Uterus (tissue), 4 donors: ENCODE data around the gene TH. TPM values are rescaled to one million over a fixed set of nuclear protein-coding genes. Genes with fewer than 3 reads are reported as not detected.

Experiments used
- DNase-seq, 2 donors: peaks; one replicate each; pipeline ENCODE4 v3.0.0-alpha.2; 2019 to 2020
- H3K27ac ChIP-seq, 2 donors: fragments of 200-600 bp; sonication (generic); 1 replicate in 1 of 2; 2 replicates in 1 of 2; pipeline ENCODE4 v1.5.1; 2016 to 2018
- H3K27me3 ChIP-seq, 2 donors: fragments of 200-600 bp; sonication (generic); one replicate each; pipeline ENCODE4 v1.5.1; 2018 to 2019; ENCODE audit warnings: control low read depth in 1 of 2
- H3K36me3 ChIP-seq, 2 donors: fragments of 200-600 bp; sonication (generic); one replicate each; pipeline ENCODE4 v1.5.1; 2019; ENCODE audit warnings: control low read depth in 1 of 2
- H3K4me1 ChIP-seq, 2 donors: fragments of 200-600 bp; sonication (generic); one replicate each; pipeline ENCODE4 v1.5.1; 2018 to 2019; ENCODE audit warnings: control low read depth in 1 of 2
- H3K4me3 ChIP-seq, 2 donors: fragments of 200-600 bp; sonication (generic); 1 replicate in 1 of 2; 2 replicates in 1 of 2; pipeline ENCODE4 v1.5.1; 2018 to 2019; ENCODE audit warnings: mild to moderate bottlenecking in 1 of 2
- H3K9me3 ChIP-seq, 2 donors: fragments of 200-600 bp; sonication (generic); one replicate each; pipeline ENCODE4 v1.5.1; 2019; ENCODE audit warnings: control low read depth in 1 of 2
- CTCF ChIP-seq, 4 experiments: fragments of 200-600 bp in 2 of 4; fragments of 450-650 bp in 2 of 4; sonication (generic) in 2 of 4; IDR thresholded peaks; one replicate each; pipeline ENCODE4 v1.5.1; 2016 to 2019; ENCODE audit warnings: antibody characterized with exemption in 4 of 4, mild to moderate bottlenecking in 2 of 4, moderate library complexity in 1 of 4
- POLR2A ChIP-seq, 2 donors: fragments of 450-650 bp; IDR thresholded peaks; one replicate each; pipeline ENCODE4 v1.6.1; 2016; ENCODE audit warnings: antibody characterized with exemption in 2 of 2, mild to moderate bottlenecking in 1 of 2, moderate library complexity in 1 of 2
- intact Hi-C: fragments of 100-400 bp; cut with DNase I; formaldehyde crosslinking; loops from one replicate; pipeline ENCODE4 v1.15.1; 2023; ENCODE audit warnings: low total_unique reads
- total RNA-seq, 4 donors: library from RNA; depleted of rRNA in 3 of 4; stranded (reverse); fragments of >200 nt in 3 of 4; gene quantifications; one replicate each; pipeline versions ENCODE4 v1.1.0 to v1.2.4, GENCODE V29; 2014 to 2023
- donor health status: DM: yes; HTN: yes; CAD: no.

Gene TH
- total RNA-seq, 4 donors from 2014 or later, result 0.37 to 1.3 TPM; not detected in 2

GRCh38 chr11:2167141-2168045 is 4.2 kb downstream of the TH start:
- Histone ChIP-seq H3K36me3 (no peaks in the 10 kb centered on the region), H3K4me3 (no peak overlapping the region), H3K9me3 (no peaks in the 10 kb centered on the region), H3K27ac (no peak overlapping the region), H3K27me3 (no peaks in the 10 kb centered on the region), H3K4me1 (peaks cover 0 to 3% of the 10 kb centered on the region in 2 donors)
- intact Hi-C loops, result no loop called here
- no peak for TF ChIP-seq POLR2A (IDR thresholded peaks at IDR 0.05)
- TF ChIP-seq CTCF (IDR thresholded peaks at IDR 0.05), result no peak
- DNase-seq, result no peak

- Histone ChIP-seq H3K27ac (no peak overlapping the region), H3K36me3 (no peaks in the 10 kb centered on the region), H3K27me3 (no peaks in the 10 kb centered on the region), H3K4me1 (peaks cover 0 to 3% of the 10 kb centered on the region in 2 donors), H3K9me3 (no peaks in the 10 kb centered on the region), H3K4me3 (peak overlapping the region in 1 of 2 donors; percentile 21)
- intact Hi-C loops, result no loop called here
- no peak for DNase-seq
- TF ChIP-seq POLR2A (IDR thresholded peaks at IDR 0.05), result no peak
- TF ChIP-seq CTCF (IDR thresholded peaks at IDR 0.05), result peak; percentile 33 to 50 (median 49)
Measured at GRCh38 chr11:2166091-2166851, 5.3 kb downstream of the TH start.

- no peak for TF ChIP-seq POLR2A (IDR thresholded peaks at IDR 0.05)
- TF ChIP-seq CTCF (IDR thresholded peaks at IDR 0.05), result no peak
- no peak for DNase-seq
- Histone ChIP-seq H3K4me1 (peaks cover 0 to 3% of the 10 kb centered on the region in 2 donors), H3K27me3 (no peaks in the 10 kb centered on the region), H3K27ac (no peak overlapping the region), H3K36me3 (no peaks in the 10 kb centered on the region), H3K9me3 (no peaks in the 10 kb centered on the region), H3K4me3 (no peak overlapping the region)
- intact Hi-C loops, result no loop called here
Measured at GRCh38 chr11:2165571-2165970, 6.0 kb downstream of the TH start.

GRCh38 chr11:2164861-2165555 is 6.6 kb downstream of the TH start:
- peaks cover 0 to 3% of the 10 kb centered on the region in 2 donors for H3K4me1 ChIP-seq
- DNase-seq, result no peak
- H3K36me3 ChIP-seq, result no peaks in the 10 kb centered on the region
- no peak overlapping the region for H3K27ac ChIP-seq
- no peak overlapping the region for H3K4me3 ChIP-seq
- intact Hi-C loops, result no loop called here
- H3K9me3 ChIP-seq, result no peaks in the 10 kb centered on the region
- TF ChIP-seq CTCF (IDR thresholded peaks at IDR 0.05) (no peak), POLR2A (IDR thresholded peaks at IDR 0.05) (no peak)
- H3K27me3 ChIP-seq, result no peaks in the 10 kb centered on the region
